PFSK-1 (cell line): ENCODE results near the gene CALML5. TPM values are rescaled to one million over a fixed set of nuclear protein-coding genes. Genes with fewer than 3 reads are reported as not detected.

ENCODE experiments used
- FOXP2 ChIP-seq: optimal IDR thresholded peaks from 2 replicates; pipeline ENCODE3; 2011; ENCODE audit warnings: borderline replicate concordance, control low read depth, inconsistent platforms; ENCODE audit not compliant: insufficient read depth; ENCODE audit errors: extremely low read length, extremely low read depth
- POLR2AphosphoS5 ChIP-seq: IDR thresholded peaks from 2 replicates; pipeline ENCODE4 v1.6.1; 2012; ENCODE audit warnings: low read depth, mild to moderate bottlenecking, control low read depth, low read length, moderate library complexity
- REST ChIP-seq, 2 experiments: IDR thresholded peaks; 2 replicates each; pipeline versions ENCODE4 v1.6.1 to v1.8.0; 2011 to 2012; ENCODE audit warnings: low read depth in 2 of 2, low read length in 2 of 2, control low read depth in 1 of 2, inconsistent platforms in 1 of 2, mild to moderate bottlenecking in 1 of 2, moderate library complexity in 1 of 2; ENCODE audit not compliant: insufficient read depth in 1 of 2
- SIN3A ChIP-seq: IDR thresholded peaks from 2 replicates; pipeline ENCODE4 v1.6.1; 2012; ENCODE audit warnings: mild to moderate bottlenecking, low read length, moderate library complexity, borderline replicate concordance; ENCODE audit not compliant: insufficient read depth
- TAF1 ChIP-seq: IDR thresholded peaks from 2 replicates; pipeline ENCODE4 v1.6.1; 2012; ENCODE audit warnings: low read length, control low read depth, borderline replicate concordance; ENCODE audit not compliant: insufficient read depth
- polyA plus RNA-seq: library from polyadenylated mRNA; unstranded; fragments of >200 nt; gene quantifications from one replicate; pipeline ENCODE4 v1.2.1, GENCODE V29; 2012; ENCODE audit warnings: low read depth, missing spikeins; ENCODE audit not compliant: insufficient read length

Gene CALML5
- not detected for polyA plus RNA-seq

- no peak for TF ChIP-seq REST (IDR thresholded peaks at IDR 0.05; ENCODE audit: insufficient read depth in 1 of 2, low read depth in 2 of 2, low read length in 2 of 2)
- TF ChIP-seq SIN3A = no peak
- no peak for TF ChIP-seq FOXP2
- no peak for TF ChIP-seq TAF1
- TF ChIP-seq POLR2AphosphoS5 = no peak
These were observed at the start of gene CALML5 for GRCh38 chr10:5499493-5500140. Gene CALML5, minus strand, starts transcription at chr10:5499570. Its CDS starts 132 bp downstream, at chr10:5499438.

- TF ChIP-seq REST (IDR thresholded peaks at IDR 0.05; ENCODE audit: insufficient read depth in 1 of 2, low read depth in 2 of 2, low read length in 2 of 2) (no peak), FOXP2 (no peak), POLR2AphosphoS5 (no peak), TAF1 (no peak), SIN3A (no peak)
These were observed 48.7 kb upstream of the CALML5 start for GRCh38 chr10:5547931-5548660.

- TF ChIP-seq POLR2AphosphoS5 = no peak
- TF ChIP-seq FOXP2 = no peak
- TF ChIP-seq SIN3A = no peak
- TF ChIP-seq REST (IDR thresholded peaks at IDR 0.05; ENCODE audit: insufficient read depth in 1 of 2, low read depth in 2 of 2, low read length in 2 of 2) = no peak
- TF ChIP-seq TAF1 = no peak
These were observed 48.2 kb upstream of the CALML5 start for GRCh38 chr10:5547681-5547930.

GRCh38 chr10:5546891-5547680, 47.7 kb upstream of the CALML5 start:
- TF ChIP-seq REST (IDR thresholded peaks at IDR 0.05; ENCODE audit: insufficient read depth in 1 of 2, low read depth in 2 of 2, low read length in 2 of 2) (no peak), TAF1 (no peak), FOXP2 (no peak), SIN3A (no peak), POLR2AphosphoS5 (no peak)
